H9 (cell line): ENCODE results near the gene OXCT1. TPM values are rescaled to one million over a fixed set of nuclear protein-coding genes. Genes with fewer than 3 reads are reported as not detected.

Source experiments
- DNase-seq: peaks from one replicate; pipeline ENCODE4 v3.0.0-alpha.2; 2017
- H2AFZ ChIP-seq: one replicate; pipeline ENCODE4 v1.6.1; 2013; ENCODE audit warnings: mild to moderate bottlenecking, low read length, control low read depth, moderate library complexity
- H2AK5ac ChIP-seq: 2 replicates; pipeline ENCODE4 v1.6.1; 2013; ENCODE audit warnings: low read length, control low read depth, mixed read lengths; ENCODE audit not compliant: insufficient read length
- H2BK120ac ChIP-seq: one replicate; pipeline ENCODE4 v1.6.1; 2013; ENCODE audit warnings: low read depth, mild to moderate bottlenecking, low read length, control low read depth, inconsistent platforms; ENCODE audit not compliant: poor library complexity, severe bottlenecking
- H2BK12ac ChIP-seq: 2 replicates; pipeline ENCODE4 v1.6.1; 2013; ENCODE audit warnings: low read length, control low read depth, mixed read lengths, low read depth; ENCODE audit not compliant: insufficient read length
- H2BK15ac ChIP-seq: 2 replicates; pipeline ENCODE4 v1.6.1; 2013; ENCODE audit warnings: low read depth, low read length, control low read depth
- H2BK20ac ChIP-seq: one replicate; pipeline ENCODE4 v1.6.1; 2013; ENCODE audit warnings: low read depth, mild to moderate bottlenecking, low read length, control low read depth, inconsistent platforms; ENCODE audit not compliant: poor library complexity, severe bottlenecking
- H2BK5ac ChIP-seq: 2 replicates; pipeline ENCODE4 v1.6.1; 2013; ENCODE audit warnings: low read length, control low read depth, mixed read lengths; ENCODE audit not compliant: insufficient read length
- H3K14ac ChIP-seq: 2 replicates; pipeline ENCODE4 v1.6.1; 2013; ENCODE audit warnings: low read length, control low read depth; ENCODE audit not compliant: insufficient read depth
- H3K18ac ChIP-seq: 2 replicates; pipeline ENCODE4 v1.6.1; 2013; ENCODE audit warnings: low read depth, mild to moderate bottlenecking, mixed read lengths, low read length, control low read depth; ENCODE audit not compliant: insufficient read length
- H3K23ac ChIP-seq: 2 replicates; pipeline ENCODE4 v1.6.1; 2013; ENCODE audit warnings: low read length, control low read depth, mixed read lengths, low read depth; ENCODE audit not compliant: insufficient read length
- H3K23me2 ChIP-seq: 2 replicates; pipeline ENCODE4 v1.6.1; 2013; ENCODE audit warnings: low read depth, mild to moderate bottlenecking, mixed read lengths, low read length, control low read depth; ENCODE audit not compliant: insufficient read length, poor library complexity, severe bottlenecking
- H3K27ac ChIP-seq: 2 replicates; pipeline ENCODE4 v1.5.1; 2013; ENCODE audit warnings: low read length, control low read depth, mixed read lengths, low read depth; ENCODE audit not compliant: insufficient read length
- H3K27me3 ChIP-seq: 2 replicates; pipeline ENCODE4 v1.6.1; 2013; ENCODE audit warnings: low read length, control low read depth, inconsistent platforms; ENCODE audit not compliant: insufficient read depth
- H3K4ac ChIP-seq: 2 replicates; pipeline ENCODE4 v1.6.1; 2013; ENCODE audit warnings: low read depth, mild to moderate bottlenecking, control low read depth, inconsistent platforms, low read length, moderate library complexity
- H3K4me1 ChIP-seq: 2 replicates; pipeline ENCODE4 v1.6.1; 2013; ENCODE audit warnings: low read length, control low read depth, inconsistent platforms; ENCODE audit not compliant: insufficient read depth
- H3K4me2 ChIP-seq: 2 replicates; pipeline ENCODE4 v1.6.1; 2013; ENCODE audit warnings: low read length, control low read depth, mixed read lengths; ENCODE audit not compliant: insufficient read length, insufficient read depth
- H3K56ac ChIP-seq: 2 replicates; pipeline ENCODE4 v1.6.1; 2013; ENCODE audit warnings: low read depth, mild to moderate bottlenecking, mixed read lengths, low read length, control low read depth; ENCODE audit not compliant: insufficient read length
- H3K79me1 ChIP-seq: 2 replicates; pipeline ENCODE4 v1.6.1; 2013; ENCODE audit warnings: low read depth, mild to moderate bottlenecking, moderate library complexity, low read length, control low read depth, inconsistent platforms; ENCODE audit not compliant: insufficient read depth, poor library complexity, severe bottlenecking
- H3K79me2 ChIP-seq: 2 replicates; pipeline ENCODE4 v1.6.1; 2013; ENCODE audit warnings: low read length, control low read depth, inconsistent platforms; ENCODE audit not compliant: insufficient read depth
- H3K9ac ChIP-seq: 2 replicates; pipeline ENCODE4 v1.6.1; 2013; ENCODE audit warnings: low read length, control low read depth, mixed read lengths; ENCODE audit not compliant: insufficient read length; ENCODE audit errors: extremely low read depth
- H3K9me3 ChIP-seq: one replicate; pipeline ENCODE4 v1.6.1; 2013; ENCODE audit warnings: low read depth, low read length, inconsistent platforms; ENCODE audit not compliant: control insufficient read depth
- H3T11ph ChIP-seq: one replicate; pipeline ENCODE4 v1.6.1; 2013; ENCODE audit warnings: mild to moderate bottlenecking, low read length, control low read depth, inconsistent platforms
- H4K20me1 ChIP-seq: one replicate; pipeline ENCODE4 v1.6.1; 2013; ENCODE audit not compliant: control insufficient read depth, insufficient read length, insufficient read depth
- H4K5ac ChIP-seq: 2 replicates; pipeline ENCODE4 v1.6.1; 2013; ENCODE audit warnings: low read depth, mild to moderate bottlenecking, mixed read lengths, low read length, control low read depth; ENCODE audit not compliant: insufficient read length
- H4K8ac ChIP-seq: replicated peaks from 2 replicates; pipeline ENCODE4 v1.6.1; 2013; ENCODE audit warnings: low read length, control low read depth, mixed read lengths, low read depth; ENCODE audit not compliant: insufficient read length
- H4K91ac ChIP-seq: 2 replicates; pipeline ENCODE4 v1.6.1; 2013; ENCODE audit warnings: low read depth, mild to moderate bottlenecking, moderate library complexity, mixed read lengths, low read length, control low read depth; ENCODE audit not compliant: insufficient read length
- H3K27ac Mint-ChIP-seq, 3 experiments: 2 replicates in 2 of 3; 3 replicates in 1 of 3; pipeline ENCODE4 v1.8.0; 2020 to 2021; ENCODE audit warnings: mixed read lengths in 3 of 3, mild to moderate bottlenecking in 1 of 3, moderate library complexity in 1 of 3
- H3K27me3 Mint-ChIP-seq: 2 replicates; pipeline ENCODE4 v1.8.0; 2021; ENCODE audit warnings: low read depth, mild to moderate bottlenecking, moderate library complexity, mixed read lengths
- H3K36me3 Mint-ChIP-seq, 3 experiments: 2 replicates in 2 of 3; 3 replicates in 1 of 3; pipeline ENCODE4 v1.8.0; 2020 to 2021; ENCODE audit warnings: low read depth in 3 of 3, mixed read lengths in 3 of 3; ENCODE audit not compliant: insufficient read depth in 1 of 3
- H3K4me1 Mint-ChIP-seq, 2 experiments: 2 replicates each; pipeline ENCODE4 v1.8.0; 2020; ENCODE audit warnings: mixed read lengths in 2 of 2
- H3K4me3 Mint-ChIP-seq, 2 experiments: 2 replicates in 1 of 2; 3 replicates in 1 of 2; pipeline ENCODE4 v1.8.0; 2020 to 2021; ENCODE audit warnings: mild to moderate bottlenecking in 2 of 2, mixed read lengths in 2 of 2, moderate library complexity in 1 of 2
- H3K9me3 Mint-ChIP-seq, 2 experiments: 2 replicates in 1 of 2; 3 replicates in 1 of 2; pipeline ENCODE4 v1.8.0; 2020; ENCODE audit warnings: mild to moderate bottlenecking in 2 of 2, mixed read lengths in 2 of 2, moderate library complexity in 1 of 2
- CTCF ChIP-seq: fragments of 200-600 bp; sonication (generic); conservative IDR thresholded peaks from 3 replicates; pipeline ENCODE4 v1.8.0; 2021; ENCODE audit warnings: antibody characterized with exemption, mild to moderate bottlenecking
- total RNA-seq: library from RNA; stranded (reverse); gene quantifications from 2 replicates; pipeline ENCODE4 v1.2.1, GENCODE V29; 2021

The OXCT1 gene
- total RNA-seq, 1 experiment from 2014 or later = 25.6 TPM

GRCh38 chr5:41770799-41771198 is 99.4 kb downstream of the OXCT1 start:
- no peak overlapping the region for H4K91ac ChIP-seq
- no peak overlapping the region for H3K14ac ChIP-seq
- no peak overlapping the region for H4K5ac ChIP-seq
- DNase-seq = no peak
- H3K79me1 ChIP-seq = no peaks in the 10 kb centered on the region
- H4K20me1 ChIP-seq = no peaks in the 10 kb centered on the region
- H2BK120ac ChIP-seq = no peak overlapping the region
- H3K27me3 ChIP-seq = no peaks in the 10 kb centered on the region
- H3K4me1 ChIP-seq = no peaks in the 10 kb centered on the region
- no peaks in the 10 kb centered on the region for H3K79me2 ChIP-seq
- H2BK20ac ChIP-seq = no peak overlapping the region
- Mint-ChIP-seq H3K27ac (no peak overlapping the region), H3K27me3 (no peaks in the 10 kb centered on the region), H3K4me1 (peaks cover 3 to 4% of the 10 kb centered on the region in 2 experiments; a peak in 2 of 4 replicates), H3K36me3 (no peaks in the 10 kb centered on the region), H3K4me3 (no peak overlapping the region), H3K9me3 (no peaks in the 10 kb centered on the region)
- no peak overlapping the region for H2BK12ac ChIP-seq
- no peaks in the 10 kb centered on the region for H3K23me2 ChIP-seq
- H2AFZ ChIP-seq = no peak overlapping the region
- no peak overlapping the region for H3K23ac ChIP-seq
- no peak overlapping the region for H3K56ac ChIP-seq
- H3T11ph ChIP-seq = no peak overlapping the region
- no peak overlapping the region for H3K9ac ChIP-seq
- no peak overlapping the region for H2BK15ac ChIP-seq
- H3K9me3 ChIP-seq = no peaks in the 10 kb centered on the region
- H3K4ac ChIP-seq = no peak overlapping the region
- no peak for TF ChIP-seq CTCF
- no peak overlapping the region for H2BK5ac ChIP-seq
- H3K18ac ChIP-seq = no peak overlapping the region
- H3K27ac ChIP-seq = no peak overlapping the region
- H4K8ac ChIP-seq = no peak overlapping the region
- no peak overlapping the region for H3K4me2 ChIP-seq
- H2AK5ac ChIP-seq = no peak overlapping the region
